Uterus (tissue), 2 donors: Measurements from ENCODE around the gene OGDHL.

Source experiments
- POLR2A ChIP-seq, 2 donors: fragments of 450-650 bp; IDR thresholded peaks; one replicate each; pipeline ENCODE4 v1.6.1; 2016; ENCODE audit warnings: antibody characterized with exemption in 2 of 2, mild to moderate bottlenecking in 1 of 2, moderate library complexity in 1 of 2
- TF ChIP-seq, protein P1 (sequence below), 4 experiments: fragments of 200-600 bp in 2 of 4; fragments of 450-650 bp in 2 of 4; sonication (generic) in 2 of 4; IDR thresholded peaks; one replicate each; pipeline ENCODE4 v1.5.1; 2016 to 2019; ENCODE audit warnings: antibody characterized with exemption in 4 of 4, mild to moderate bottlenecking in 2 of 4, moderate library complexity in 1 of 4

DNA sequence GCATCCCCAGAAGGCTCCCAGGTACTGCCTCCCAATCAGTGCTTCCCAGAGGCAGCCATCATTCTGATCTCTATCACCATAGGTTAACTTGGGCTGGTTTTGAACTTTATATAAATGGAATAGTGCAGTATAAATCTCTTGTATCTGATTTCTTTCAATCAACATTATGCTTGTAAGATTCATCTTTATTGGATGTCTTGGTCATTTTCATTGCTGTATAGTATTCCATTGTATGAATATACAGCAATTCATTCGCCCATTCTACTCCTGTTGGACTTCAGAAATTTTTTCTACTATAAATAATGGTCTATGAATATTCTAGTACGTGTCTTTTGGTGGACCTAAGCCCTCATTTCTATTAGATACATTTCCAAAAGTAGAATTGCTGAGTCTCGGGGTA, 16.1 kb upstream of the OGDHL start:
- TF ChIP-seq, protein P1, sequence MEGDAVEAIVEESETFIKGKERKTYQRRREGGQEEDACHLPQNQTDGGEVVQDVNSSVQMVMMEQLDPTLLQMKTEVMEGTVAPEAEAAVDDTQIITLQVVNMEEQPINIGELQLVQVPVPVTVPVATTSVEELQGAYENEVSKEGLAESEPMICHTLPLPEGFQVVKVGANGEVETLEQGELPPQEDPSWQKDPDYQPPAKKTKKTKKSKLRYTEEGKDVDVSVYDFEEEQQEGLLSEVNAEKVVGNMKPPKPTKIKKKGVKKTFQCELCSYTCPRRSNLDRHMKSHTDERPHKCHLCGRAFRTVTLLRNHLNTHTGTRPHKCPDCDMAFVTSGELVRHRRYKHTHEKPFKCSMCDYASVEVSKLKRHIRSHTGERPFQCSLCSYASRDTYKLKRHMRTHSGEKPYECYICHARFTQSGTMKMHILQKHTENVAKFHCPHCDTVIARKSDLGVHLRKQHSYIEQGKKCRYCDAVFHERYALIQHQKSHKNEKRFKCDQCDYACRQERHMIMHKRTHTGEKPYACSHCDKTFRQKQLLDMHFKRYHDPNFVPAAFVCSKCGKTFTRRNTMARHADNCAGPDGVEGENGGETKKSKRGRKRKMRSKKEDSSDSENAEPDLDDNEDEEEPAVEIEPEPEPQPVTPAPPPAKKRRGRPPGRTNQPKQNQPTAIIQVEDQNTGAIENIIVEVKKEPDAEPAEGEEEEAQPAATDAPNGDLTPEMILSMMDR (IDR thresholded peaks at IDR 0.05), result no peak
- no peak for TF ChIP-seq POLR2A (IDR thresholded peaks at IDR 0.05)
